Activated T-cell treated with anti-CD3 and anti-CD28 coated beads, Interleukin-2, amount 50 U/mL, for 72 hours (primary cell): ENCODE results near the gene SMPD2. TPM values are rescaled to one million over a fixed set of nuclear protein-coding genes. Genes with fewer than 3 reads are reported as not detected.

Experiments
- ATAC-seq, 2 donors: fragments of 150-1000 bp; cut with Tn5 transposase; replicated peaks in 1 of 2; 2 replicates each; pipeline ENCODE4 v1.10.0; 2021; ENCODE audit warnings: moderate library complexity in 2 of 2, mild to moderate bottlenecking in 1 of 2
- DNase-seq, 2 donors: peaks; one replicate each; pipeline ENCODE4 v3.0.0; 2021 to 2022; ENCODE audit warnings: mixed read lengths in 1 of 2
- H3K27ac Mint-ChIP-seq: one replicate; pipeline ENCODE4 v1.8.0; 2022; ENCODE audit warnings: mild to moderate bottlenecking, moderate library complexity, mixed read lengths
- H3K27me3 Mint-ChIP-seq: one replicate; pipeline ENCODE4 v1.8.0; 2022; ENCODE audit warnings: low read depth, mixed read lengths
- H3K36me3 Mint-ChIP-seq, 2 donors: one replicate each; pipeline ENCODE4 v1.8.0; 2022; ENCODE audit warnings: mixed read lengths in 2 of 2, mild to moderate bottlenecking in 1 of 2; ENCODE audit not compliant: insufficient read depth in 2 of 2
- H3K4me1 Mint-ChIP-seq: one replicate; pipeline ENCODE4 v1.8.0; 2022; ENCODE audit warnings: low read depth, mixed read lengths
- H3K4me3 Mint-ChIP-seq, 2 donors: one replicate each; pipeline ENCODE4 v1.8.0; 2022; ENCODE audit warnings: mild to moderate bottlenecking in 2 of 2, mixed read lengths in 2 of 2, moderate library complexity in 2 of 2
- H3K9me3 Mint-ChIP-seq, 2 donors: one replicate each; pipeline ENCODE4 v1.8.0; 2022; ENCODE audit warnings: mixed read lengths in 2 of 2
- total RNA-seq, 2 donors: library from RNA; stranded (reverse); gene quantifications; one replicate each; pipeline ENCODE4 v1.2.3, GENCODE V29; 2022

Gene SMPD2
- total RNA-seq, 2 donors from 2014 or later: 6.7 to 8.8 TPM

DNA sequence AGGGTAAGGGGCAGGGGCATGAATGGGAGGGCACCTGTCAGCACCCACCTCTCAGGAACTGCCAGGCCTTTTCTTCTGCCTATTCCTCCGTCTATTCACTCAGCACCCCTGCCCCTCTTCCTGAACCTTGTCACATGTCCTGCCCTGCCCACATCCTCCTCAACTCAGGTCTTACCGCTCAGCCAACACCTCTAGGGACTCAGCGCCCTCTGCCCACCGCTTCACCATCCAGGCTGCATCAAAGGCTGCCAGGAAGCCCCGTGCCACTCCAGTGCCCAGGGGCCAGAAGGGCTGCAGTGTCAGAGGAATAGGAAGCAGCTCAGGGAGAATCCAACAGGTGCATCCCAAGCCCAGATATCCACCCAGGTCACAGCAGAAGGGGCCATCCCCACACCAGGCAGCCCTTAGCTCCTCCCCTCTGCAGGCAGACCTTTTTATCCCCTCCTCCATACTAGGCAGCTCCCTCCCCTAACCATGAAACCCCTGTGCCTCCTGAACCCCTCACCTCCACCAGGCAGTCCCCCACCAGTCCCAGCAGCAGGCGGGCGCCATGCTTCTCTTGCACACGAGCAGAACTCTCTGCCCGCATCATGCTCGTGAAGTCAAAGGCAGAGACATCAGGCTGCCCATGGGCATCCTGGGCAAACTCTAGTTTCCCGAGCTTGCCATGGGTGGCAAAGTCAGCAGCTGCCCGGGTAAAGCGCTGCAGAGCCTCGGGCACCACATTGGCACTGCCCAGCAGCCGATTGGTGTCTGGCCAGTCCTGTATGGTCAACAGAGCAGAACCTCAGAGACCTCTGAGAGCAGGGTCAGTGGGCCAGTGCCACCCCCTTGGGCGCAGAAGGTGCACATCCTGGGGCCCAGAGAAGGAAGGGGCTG is 9.5 kb downstream of the SMPD2 start:
- Mint-ChIP-seq H3K4me1 (peaks cover 40% of the 10 kb centered on the region), H3K27ac (no peak overlapping the region), H3K9me3 (no peaks in the 10 kb centered on the region), H3K36me3 (peaks cover 5 to 7% of the 10 kb centered on the region in 2 donors), H3K27me3 (no peaks in the 10 kb centered on the region), H3K4me3 (peak overlapping the region; percentile 18 to 53)
- peak; percentile 47 to 67 for ATAC-seq
- DNase-seq: peak; percentile 37 to 40

DNA sequence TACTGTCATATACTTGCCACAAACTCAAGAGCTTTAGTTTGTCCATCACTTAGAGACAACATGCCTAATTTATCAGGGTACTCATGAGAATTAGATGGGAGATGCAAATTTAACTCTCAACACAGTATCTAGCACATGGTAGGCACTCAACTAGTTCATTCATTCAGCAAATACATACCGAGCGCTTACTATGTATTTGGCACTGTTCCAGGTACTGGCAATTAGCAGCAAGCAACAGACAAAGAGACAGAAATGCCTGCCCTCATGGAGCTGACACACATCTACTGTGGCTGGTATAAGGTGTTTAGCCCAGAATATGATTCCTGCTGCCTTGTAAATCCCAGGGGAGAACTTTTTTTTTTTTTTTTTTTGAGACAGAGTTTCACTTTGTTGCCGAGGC is 10.3 kb downstream of the SMPD2 start:
- DNase-seq: no peak
- Mint-ChIP-seq H3K9me3 (no peaks in the 10 kb centered on the region), H3K4me1 (peaks cover 40% of the 10 kb centered on the region), H3K27ac (no peak overlapping the region), H3K27me3 (no peaks in the 10 kb centered on the region), H3K4me3 (no peak overlapping the region), H3K36me3 (peaks cover 3 to 7% of the 10 kb centered on the region in 2 donors)
- no peak for ATAC-seq

DNA sequence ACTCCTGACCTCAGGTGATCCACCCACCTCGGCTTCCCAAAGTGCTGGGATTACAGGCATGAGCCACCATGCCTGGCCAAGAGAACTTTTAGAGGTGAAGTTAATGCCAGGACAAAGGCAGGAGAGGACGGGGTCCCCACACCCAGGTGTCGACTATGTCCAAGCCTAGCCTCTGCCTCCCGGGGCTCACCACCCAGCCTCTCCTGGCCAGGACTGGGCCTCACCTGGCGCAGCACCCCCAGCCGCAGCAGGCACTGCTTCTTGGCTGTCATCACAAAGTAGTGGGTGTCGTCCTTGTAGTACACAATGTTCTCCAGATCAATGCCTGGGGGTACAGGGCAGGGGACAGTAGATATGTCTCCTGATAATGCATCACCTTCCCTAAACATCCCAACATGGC is 10.9 kb downstream of the SMPD2 start:
- Mint-ChIP-seq H3K4me1 (peaks cover 44% of the 10 kb centered on the region), H3K27ac (no peak overlapping the region), H3K27me3 (no peaks in the 10 kb centered on the region), H3K4me3 (no peak overlapping the region), H3K9me3 (no peaks in the 10 kb centered on the region), H3K36me3 (peaks cover 3 to 7% of the 10 kb centered on the region in 2 donors)
- ATAC-seq (no peak), DNase-seq (no peak)

DNA sequence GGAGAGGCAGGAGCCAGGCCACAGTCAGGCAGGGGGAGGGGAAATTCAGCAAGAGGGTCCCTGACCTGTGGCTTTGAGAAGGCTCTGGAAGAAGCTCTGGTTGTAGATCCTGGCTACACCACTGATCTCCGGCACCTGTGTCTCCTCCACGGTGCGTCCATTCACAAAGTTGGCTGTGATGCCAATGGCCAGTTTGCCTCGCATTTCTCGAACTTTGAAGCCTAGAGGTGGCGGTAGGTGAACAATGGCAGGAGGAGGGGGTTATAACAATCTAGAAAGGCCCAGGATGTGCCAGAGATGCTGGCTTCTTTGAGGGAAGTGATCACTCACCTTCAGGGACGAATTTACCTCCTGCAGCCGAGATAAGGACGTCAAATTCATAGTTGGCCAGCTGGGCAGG is 11.7 kb downstream of the SMPD2 start:
- Mint-ChIP-seq H3K36me3 (peaks cover 3 to 7% of the 10 kb centered on the region in 2 donors), H3K9me3 (no peaks in the 10 kb centered on the region), H3K4me3 (no peak overlapping the region), H3K27ac (no peak overlapping the region), H3K27me3 (no peaks in the 10 kb centered on the region), H3K4me1 (peaks cover 52% of the 10 kb centered on the region)
- DNase-seq (no peak), ATAC-seq (no peak)

DNA sequence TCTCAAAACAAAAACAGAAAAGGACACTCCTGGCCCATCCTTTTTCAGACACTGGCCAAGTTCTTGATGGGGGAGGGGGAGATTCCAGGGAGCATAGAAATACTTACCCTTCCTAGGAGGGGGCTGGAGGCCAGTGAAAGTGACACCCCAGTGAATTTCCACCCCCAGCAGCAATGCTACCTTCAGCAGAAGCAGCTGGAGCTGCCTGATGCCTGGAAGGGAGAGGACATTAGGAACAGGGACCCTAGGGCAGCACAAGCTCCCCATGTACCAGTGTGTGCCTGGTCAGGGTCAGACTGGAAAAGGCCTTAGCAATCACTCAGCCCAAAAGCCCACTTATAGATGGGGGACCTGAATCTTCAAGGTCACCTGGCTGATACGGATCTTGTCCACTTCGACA is 12.6 kb downstream of the SMPD2 start:
- Mint-ChIP-seq H3K9me3 (no peaks in the 10 kb centered on the region), H3K27me3 (no peaks in the 10 kb centered on the region), H3K27ac (no peak overlapping the region), H3K36me3 (peaks cover 3 to 7% of the 10 kb centered on the region in 2 donors), H3K4me1 (peaks cover 60% of the 10 kb centered on the region), H3K4me3 (no peak overlapping the region)
- DNase-seq (no peak), ATAC-seq (no peak)

DNA sequence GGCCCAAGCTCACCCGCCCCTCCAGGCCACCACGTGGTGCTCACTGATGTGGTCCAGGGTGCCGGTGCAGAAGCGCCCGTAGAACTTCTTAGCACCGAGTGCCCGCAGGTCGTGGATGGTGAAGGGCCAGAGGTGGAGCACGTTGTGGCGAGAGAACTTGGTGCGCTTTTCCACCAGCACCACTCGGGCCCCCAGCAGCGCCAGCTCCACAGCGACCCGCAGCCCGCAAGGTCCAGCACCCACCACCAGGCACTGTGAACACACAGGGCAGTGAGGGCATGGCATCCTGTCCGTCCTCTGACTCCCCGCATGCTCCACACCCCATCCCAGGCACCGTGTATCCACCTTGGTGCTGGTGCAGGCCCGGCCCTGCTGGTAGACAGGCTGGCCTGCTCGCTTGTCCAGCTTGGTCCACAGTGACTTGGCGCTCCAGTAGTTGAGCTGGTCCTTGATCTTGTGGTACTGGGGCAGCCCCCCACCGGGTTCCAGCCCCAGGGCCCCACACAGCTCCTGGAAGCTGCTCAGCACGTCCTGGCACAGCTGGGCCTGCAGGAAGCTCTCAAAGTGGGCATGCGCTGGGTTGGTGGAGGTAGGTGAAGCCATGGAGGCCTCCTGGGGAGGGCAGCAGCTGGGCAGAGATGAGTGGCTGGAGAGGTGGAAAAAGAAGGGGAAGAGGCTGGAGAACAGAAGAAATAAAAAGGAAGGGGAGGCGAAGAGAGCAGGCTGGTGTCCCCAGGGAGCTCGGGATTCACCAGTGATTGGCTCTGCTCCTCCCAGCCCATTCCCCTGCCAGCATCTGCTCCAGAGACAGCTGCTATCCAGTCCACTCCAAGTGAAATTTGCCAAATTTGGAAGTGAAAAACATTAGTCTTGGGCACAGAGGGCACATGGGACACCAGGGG is 13.3 kb downstream of the SMPD2 start:
- no peaks in the 10 kb centered on the region for H3K9me3 Mint-ChIP-seq
- H3K27me3 Mint-ChIP-seq: no peaks in the 10 kb centered on the region
- peaks cover 3 to 7% of the 10 kb centered on the region in 2 donors for H3K36me3 Mint-ChIP-seq
- H3K27ac Mint-ChIP-seq: peak overlapping the region; percentile 64
- H3K4me1 Mint-ChIP-seq: peaks cover 61% of the 10 kb centered on the region
- peak overlapping the region; percentile 86 to 99 for H3K4me3 Mint-ChIP-seq
- DNase-seq (no peak), ATAC-seq (no peak)

DNA sequence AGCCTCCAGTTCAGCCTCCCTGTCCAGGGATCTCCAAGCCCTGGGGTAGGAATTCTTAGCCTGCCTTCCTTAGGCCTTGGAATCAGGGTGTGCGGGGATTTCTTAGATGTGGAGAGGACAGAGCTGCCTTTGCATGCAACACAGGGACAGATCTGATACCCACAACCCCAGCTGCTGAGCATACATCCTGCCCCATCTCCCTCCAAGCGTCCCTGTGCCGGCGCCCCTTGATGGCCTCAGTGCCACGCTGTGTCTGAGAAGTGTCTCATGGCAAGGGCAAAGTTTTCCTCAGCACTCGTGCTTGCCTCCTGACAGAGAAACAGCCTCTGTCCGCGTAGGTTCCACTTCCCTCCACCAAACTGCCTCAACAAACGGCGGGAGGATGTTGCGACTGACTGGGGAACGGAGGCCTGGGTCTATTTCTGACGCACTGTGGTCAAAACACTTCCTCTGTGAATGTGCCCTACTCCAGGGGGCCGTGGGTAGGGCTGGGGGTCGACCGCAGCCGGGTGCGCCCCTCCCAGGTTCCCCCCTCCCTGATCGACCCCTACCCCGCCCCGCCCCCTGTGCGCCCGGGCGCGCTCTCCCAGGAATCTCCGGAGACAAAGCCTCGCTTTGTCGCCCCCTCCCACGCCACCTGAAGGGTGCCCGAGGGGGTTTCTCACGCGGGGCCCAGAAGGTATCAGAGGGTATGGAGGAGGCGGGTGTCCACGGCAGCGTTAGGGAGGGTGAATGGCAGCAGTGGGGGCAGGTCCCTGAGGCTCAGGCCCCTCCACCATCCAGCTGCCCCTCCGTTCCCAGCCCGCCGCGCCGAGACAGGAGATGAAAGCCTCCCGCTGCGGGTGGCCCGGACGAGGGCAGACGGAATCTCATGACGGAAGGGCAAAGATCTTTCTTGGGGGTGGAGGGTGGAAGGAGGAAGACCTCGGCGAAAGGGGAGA is 14.2 kb downstream of the SMPD2 start:
- Mint-ChIP-seq H3K36me3 (peaks cover 3 to 7% of the 10 kb centered on the region in 2 donors), H3K4me1 (peaks cover 65% of the 10 kb centered on the region), H3K27me3 (no peaks in the 10 kb centered on the region), H3K27ac (peak overlapping the region; percentile 64), H3K9me3 (no peaks in the 10 kb centered on the region), H3K4me3 (peak overlapping the region; percentile 86 to 99)
- ATAC-seq (peak; percentile 55 to 57), DNase-seq (peak; percentile 72 to 77)

DNA sequence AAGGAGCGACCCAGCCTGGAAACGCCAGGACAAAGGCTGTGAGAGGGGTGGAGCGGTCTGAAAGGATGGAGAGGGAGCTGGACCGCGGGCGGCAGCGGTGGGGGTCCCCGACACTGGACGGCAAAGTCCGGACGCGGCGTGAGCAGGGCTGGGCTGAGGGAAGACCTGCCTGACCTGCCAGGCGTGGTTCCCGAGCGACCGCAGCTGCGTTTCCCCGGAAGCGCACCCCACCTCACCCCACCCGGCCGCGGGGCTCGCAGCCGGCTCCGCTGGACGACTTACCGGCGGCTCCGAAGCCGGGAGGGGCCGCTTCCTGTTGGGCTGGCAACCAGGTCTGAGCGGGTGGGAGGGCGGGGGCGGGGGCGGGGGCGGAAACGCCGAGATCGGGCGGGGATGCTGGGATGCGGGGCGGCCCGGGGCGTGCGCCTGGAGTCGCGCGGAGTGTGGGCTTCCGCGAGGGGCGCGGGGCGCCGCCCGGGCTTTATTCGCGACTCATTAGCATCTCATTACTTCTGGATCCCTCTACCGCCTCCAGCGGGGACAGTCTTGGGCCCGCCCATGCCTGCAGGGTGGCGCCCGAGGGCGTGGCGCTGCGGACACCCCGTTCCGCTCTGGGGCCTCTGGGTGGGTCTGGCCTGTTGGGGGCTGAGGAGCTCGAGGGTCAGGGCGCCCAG is 15.1 kb downstream of the SMPD2 start, which contains the start of gene MICAL1:
Gene MICAL1, minus strand, starts transcription at position 336 of the 674 bp plus-strand sequence. CDS start 1,576 bp downstream, outside the sequence.
- peak; percentile 59 to 62 for ATAC-seq
- Mint-ChIP-seq H3K27ac (peak within 1 kb of the TSS; percentile 64), H3K4me3 (peak within 1 kb of the TSS; percentile 86 to 99), H3K36me3 (peaks cover 3 to 7% of the 10 kb centered on the region in 2 donors), H3K27me3 (no peaks in the 10 kb centered on the region), H3K4me1 (peaks cover 61% of the 10 kb centered on the region), H3K9me3 (no peaks in the 10 kb centered on the region)
- peak; percentile 76 for DNase-seq

DNA sequence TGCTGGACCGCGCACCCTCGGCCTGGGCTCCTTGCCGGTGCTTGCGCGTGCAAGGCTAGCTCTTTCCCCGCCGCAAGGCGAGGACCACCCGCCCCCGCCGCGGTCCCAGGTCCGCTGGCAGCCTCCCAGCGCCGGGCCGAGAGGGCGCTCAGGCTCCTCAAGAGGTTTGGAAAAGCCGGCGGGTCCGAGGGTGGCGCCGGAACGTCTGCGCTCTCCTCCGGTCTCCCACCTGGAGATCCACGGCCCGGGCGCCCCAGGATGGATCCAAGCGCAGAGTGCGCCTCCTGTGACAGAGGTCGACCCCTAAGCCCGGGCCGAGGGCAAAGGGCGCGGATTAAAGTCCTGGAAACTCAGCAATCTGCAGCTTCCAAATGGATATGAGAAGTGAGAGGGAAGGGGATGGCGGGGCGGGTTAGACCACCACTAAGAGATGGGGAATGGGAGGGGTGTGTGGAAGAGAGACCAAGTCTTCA is 15.6 kb downstream of the SMPD2 start:
- Mint-ChIP-seq H3K36me3 (peaks cover 0 to 7% of the 10 kb centered on the region in 2 donors), H3K9me3 (no peaks in the 10 kb centered on the region), H3K4me3 (peak overlapping the region; percentile 45 to 99), H3K27me3 (no peaks in the 10 kb centered on the region), H3K27ac (no peak overlapping the region), H3K4me1 (peaks cover 57% of the 10 kb centered on the region)
- no peak for ATAC-seq
- no peak for DNase-seq

DNA sequence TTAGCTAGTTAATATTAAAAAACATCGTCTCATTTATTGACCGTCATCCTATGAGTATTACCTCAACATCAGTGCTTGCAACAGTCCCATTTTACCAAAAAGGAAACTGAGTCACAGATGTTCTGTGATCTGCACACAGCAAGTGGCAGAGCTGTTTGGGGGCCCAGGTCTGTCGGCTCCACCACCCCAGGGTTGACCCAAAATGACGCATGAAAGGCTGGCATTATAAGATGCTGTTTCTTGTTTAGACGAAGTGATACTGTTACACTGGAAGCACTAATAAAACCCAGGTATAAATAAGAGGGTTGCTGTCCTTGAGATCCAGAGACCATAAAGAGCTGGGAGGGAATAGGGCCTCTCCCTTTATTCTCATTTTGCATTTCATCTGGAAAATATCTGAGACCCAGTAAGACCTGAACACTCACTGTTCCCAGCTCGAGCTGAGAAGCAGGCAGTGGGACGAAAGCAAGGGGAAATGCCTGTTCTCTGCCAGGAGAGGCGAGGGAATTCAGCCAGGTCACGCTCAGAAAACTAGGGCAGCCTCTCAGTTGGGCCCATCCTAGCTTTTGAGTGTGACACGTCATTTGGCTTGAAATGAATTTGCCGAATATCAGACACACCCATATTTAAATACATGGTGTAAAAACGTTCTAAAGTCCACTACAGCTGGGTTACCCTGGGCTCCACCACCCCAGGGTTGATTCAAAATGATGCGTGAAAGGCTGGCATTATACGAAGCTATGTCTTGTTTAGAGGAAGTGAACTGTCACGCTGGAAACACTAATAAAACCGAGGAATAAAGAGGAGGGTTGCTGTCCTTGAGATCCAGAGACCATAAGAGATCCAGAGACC is 16.4 kb downstream of the SMPD2 start:
- Mint-ChIP-seq H3K27me3 (no peaks in the 10 kb centered on the region), H3K9me3 (peaks cover under 1 to 1% of the 10 kb centered on the region in 2 donors), H3K36me3 (peaks cover 3 to 7% of the 10 kb centered on the region in 2 donors), H3K4me1 (peaks cover 60% of the 10 kb centered on the region), H3K4me3 (peak overlapping the region; percentile 31 to 45), H3K27ac (no peak overlapping the region)
- no peak for ATAC-seq
- no peak for DNase-seq

DNA sequence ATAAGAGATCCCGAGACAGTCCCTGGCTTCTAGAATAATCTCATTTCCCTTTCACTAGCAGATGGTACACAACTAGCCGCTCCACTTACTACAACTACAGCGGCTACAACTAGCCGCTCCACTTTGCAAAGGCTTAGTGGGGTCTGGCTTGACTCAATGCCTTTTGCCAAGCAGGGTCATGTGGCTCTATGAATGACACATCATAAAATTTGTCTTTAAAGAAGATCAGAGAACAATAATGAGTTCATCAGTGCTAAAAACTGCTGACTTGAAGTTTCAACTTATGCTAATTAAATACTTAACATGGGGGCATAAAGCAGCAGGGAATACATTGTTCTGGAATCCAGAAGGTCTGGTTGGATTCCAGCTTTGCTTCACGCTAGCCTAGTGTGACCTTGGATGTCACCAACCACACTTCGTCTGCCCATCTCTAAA is 17.1 kb downstream of the SMPD2 start:
- peaks cover 66% of the 10 kb centered on the region for H3K4me1 Mint-ChIP-seq
- H3K9me3 Mint-ChIP-seq: peaks cover 2% of the 10 kb centered on the region in 2 donors
- DNase-seq (no peak), ATAC-seq (no peak)
- H3K27me3 Mint-ChIP-seq: no peaks in the 10 kb centered on the region
- peaks cover 9 to 14% of the 10 kb centered on the region in 2 donors for H3K36me3 Mint-ChIP-seq
- no peak overlapping the region for H3K4me3 Mint-ChIP-seq
- H3K27ac Mint-ChIP-seq: no peak overlapping the region
